Measurements from ENCODE around the gene PHLPP1.

The PHLPP1 gene

GRCh38 chr18:62744076-62744968 lies 29.0 kb downstream of the PHLPP1 start:
- no peak for DNase-seq

DNA sequence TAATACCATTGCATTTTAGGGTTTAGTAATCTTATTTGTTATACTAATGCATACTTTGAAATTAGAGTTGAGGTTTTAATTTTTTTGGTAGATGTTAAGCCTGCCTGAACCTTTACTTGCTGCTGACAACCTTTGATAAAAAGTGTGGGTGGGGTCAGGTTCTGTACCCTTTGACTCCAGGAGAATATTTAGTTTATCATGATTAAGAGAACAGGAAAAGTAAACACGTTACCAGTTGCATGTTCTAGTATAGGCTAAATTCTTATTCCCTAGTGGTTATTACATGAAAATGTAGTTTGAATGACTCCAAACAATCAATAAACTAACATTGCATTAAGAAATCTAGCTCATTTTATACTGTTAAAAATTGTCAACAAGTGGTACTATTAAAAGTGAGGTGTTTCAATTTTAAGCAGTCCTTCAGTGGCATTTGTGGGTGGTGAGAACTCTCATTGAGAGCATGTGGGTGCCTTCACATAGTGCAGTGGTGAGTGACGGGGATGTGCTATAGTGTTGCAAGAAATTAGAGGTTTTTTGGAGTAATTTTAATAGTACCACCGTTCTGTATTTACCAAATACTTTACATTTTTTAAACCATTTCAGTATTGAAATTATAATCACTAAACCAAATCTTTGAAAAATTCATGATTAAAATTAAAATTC lies 29.9 kb downstream of the PHLPP1 start:
- DNase-seq = no peak

DNA sequence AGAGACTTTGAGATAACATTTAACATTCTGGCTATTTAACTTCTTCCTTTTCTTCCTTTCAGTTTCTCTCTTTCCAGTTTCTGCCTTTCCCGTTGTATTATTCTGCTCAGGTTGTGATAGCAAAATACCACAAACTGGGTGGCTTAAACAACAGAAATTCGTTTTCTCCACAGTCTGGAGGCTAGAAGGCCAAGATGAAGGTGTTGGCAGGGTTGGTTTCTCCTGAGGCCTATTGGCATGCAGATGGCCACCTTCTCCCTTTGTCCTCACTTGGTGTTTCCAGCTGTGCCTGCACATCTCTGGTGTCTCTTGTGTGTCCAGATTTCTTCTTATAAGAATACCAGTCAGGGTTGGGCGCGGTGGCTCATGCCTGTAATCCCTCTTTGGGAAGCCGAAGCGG lies 34.0 kb downstream of the PHLPP1 start:
- no peak for DNase-seq

- DNase-seq = no peak
Measured at GRCh38 chr18:62751341-62751821, 36.0 kb downstream of the PHLPP1 start.

GRCh38 chr18:62751977-62752376 lies 36.6 kb downstream of the PHLPP1 start:
- DNase-seq = no peak

- no peak for DNase-seq
Measured at GRCh38 chr18:62754026-62754425, 38.7 kb downstream of the PHLPP1 start.

GRCh38 chr18:62755454-62755853 lies 40.1 kb downstream of the PHLPP1 start:
- DNase-seq = no peak

DNA sequence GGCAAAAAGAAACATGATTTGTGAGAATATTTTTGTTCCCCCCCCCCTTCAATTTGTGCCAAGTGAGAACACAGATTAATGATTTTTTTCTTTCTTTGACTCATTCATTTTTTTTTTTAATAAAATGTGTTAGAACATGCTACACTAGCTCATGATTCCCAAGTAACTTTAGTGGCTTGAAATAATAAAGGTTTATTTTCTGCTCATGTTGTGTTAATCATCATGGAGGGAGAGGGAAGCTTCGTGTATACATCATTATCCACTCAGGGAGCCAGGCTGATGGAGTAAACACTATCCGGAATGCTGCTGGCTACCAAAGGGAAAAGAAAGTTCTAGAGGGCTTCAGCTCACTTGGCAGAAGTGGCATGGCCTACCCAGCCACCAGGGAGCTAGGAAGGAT lies 40.6 kb downstream of the PHLPP1 start:
- no peak for DNase-seq

DNA sequence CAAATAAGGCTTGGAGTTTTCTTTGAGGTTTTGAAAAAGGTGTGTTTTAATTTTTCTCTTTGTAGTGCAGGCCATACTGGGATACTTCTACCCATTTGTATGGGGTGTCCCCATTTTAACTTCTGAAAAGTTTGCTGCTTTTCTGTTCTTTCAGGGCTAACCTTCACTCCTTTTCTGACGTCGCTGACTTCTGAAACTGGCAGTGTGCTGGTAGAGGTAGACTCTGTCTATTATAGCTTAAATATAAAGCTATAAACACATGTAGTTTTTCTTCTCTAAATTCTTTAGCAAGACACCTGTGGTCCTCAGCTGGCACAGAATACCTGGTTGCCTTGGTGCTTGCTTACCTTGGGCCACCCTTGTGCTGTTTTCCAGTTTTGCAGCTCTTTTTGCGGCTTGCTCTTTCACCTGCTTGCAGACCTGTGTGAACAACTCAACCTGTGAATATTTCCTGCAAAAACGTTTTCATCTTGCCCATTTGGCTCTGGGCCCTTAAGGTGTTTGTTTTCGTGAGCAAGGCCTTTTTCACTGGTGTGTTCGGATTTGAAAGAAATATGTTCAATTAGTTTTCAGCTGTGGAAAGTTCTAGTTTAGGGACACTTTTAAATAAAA lies 42.2 kb downstream of the PHLPP1 start:
- no peak for DNase-seq

- DNase-seq = no peak
Measured at GRCh38 chr18:62758591-62758990, 43.2 kb downstream of the PHLPP1 start.

DNA sequence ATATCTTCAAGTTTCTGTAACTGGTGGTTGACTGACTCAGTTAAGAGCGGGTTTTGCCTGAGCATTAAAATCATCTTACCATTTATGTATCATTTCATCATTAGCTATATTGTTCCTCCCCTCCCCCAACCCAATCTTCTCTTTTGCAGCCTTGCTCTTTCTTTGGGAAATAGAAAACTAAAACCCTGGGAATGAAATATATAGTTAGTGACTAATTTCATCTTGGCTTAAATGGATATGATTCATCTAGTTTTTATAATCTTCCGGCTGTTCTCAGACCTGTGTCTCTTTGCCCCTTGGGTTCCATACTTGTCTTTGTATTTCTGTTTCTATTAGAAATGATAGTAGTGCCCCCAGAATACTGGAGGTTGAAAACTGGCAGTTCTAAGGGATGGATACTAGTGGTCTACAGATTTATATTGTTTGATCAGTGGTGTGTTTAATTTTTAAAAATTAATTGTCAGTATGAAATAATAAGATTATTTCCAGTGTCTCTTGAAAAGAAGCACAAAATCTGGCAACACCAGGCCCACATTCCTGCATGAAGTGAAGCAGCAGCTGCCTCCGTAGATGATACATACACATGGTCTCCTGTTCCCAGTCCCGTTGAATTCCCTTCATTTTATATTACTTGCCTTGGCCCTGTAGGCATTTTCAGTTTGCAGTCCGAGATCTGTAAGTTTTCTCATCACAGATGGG lies 44.5 kb downstream of the PHLPP1 start:
- no peak for DNase-seq

DNA sequence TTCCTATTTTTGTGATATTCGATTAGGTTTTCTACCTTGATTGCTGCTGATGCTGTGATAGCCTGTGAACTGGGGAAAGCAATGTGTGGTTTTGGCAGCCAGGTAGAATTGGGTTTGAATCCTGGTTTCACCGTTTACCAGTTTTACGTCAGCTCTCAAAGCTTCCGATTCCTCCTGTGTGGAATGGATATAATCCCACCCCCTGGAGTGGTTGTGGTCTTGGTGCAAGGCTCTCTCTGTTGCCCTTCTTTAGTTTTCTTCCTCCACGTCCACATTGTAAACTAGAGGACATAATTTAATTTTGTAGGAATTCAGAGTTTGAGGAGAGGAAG lies 45.0 kb downstream of the PHLPP1 start:
- DNase-seq = no peak

- no peak for DNase-seq
Measured at GRCh38 chr18:62763101-62763521, 47.8 kb downstream of the PHLPP1 start.

DNA sequence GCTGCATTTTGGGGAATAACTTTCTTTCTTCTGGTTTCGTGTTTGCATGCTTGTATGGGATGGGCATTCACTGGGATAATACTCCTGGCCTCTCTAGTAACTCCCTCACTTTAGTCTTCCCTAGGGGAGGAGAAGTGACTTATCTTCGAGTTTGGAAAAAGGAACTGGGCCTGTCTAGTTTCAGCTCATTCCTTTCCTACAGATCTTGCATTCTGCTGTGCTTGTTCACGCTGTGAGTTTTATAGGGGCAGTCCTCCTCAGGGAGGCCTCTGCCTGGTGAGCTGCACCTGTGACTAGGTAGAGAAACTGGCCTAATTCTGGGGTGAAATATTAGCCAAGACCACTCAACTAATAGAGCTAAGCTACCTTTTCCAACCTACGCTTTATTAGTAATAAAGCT lies 50.9 kb downstream of the PHLPP1 start:
- no peak for DNase-seq

DNA sequence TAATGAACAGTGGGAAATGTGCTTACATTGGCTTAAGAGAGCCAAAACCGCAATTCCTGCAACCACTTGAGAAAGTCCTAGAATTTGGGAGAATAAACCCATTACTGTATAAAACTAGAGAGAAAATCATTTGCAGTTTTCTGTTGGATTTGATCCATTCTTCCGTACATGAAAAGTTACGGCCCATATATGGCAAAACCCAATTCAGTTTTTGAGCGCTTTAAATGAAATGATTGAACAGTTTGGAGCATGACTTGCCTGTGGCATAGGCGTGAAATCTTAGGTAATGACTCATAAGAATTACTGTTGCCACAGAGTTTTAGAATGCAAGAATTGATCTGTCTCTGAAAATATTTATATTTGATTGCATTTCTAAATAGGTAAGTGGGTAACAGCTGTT lies 52.0 kb downstream of the PHLPP1 start:
- no peak for DNase-seq

- DNase-seq = no peak
Measured at GRCh38 chr18:62767836-62768557, 52.7 kb downstream of the PHLPP1 start.

- no peak for DNase-seq
Measured at GRCh38 chr18:62768558-62768943, 53.2 kb downstream of the PHLPP1 start.

GRCh38 chr18:62769216-62769615 lies 53.9 kb downstream of the PHLPP1 start:
- DNase-seq = no peak

DNA sequence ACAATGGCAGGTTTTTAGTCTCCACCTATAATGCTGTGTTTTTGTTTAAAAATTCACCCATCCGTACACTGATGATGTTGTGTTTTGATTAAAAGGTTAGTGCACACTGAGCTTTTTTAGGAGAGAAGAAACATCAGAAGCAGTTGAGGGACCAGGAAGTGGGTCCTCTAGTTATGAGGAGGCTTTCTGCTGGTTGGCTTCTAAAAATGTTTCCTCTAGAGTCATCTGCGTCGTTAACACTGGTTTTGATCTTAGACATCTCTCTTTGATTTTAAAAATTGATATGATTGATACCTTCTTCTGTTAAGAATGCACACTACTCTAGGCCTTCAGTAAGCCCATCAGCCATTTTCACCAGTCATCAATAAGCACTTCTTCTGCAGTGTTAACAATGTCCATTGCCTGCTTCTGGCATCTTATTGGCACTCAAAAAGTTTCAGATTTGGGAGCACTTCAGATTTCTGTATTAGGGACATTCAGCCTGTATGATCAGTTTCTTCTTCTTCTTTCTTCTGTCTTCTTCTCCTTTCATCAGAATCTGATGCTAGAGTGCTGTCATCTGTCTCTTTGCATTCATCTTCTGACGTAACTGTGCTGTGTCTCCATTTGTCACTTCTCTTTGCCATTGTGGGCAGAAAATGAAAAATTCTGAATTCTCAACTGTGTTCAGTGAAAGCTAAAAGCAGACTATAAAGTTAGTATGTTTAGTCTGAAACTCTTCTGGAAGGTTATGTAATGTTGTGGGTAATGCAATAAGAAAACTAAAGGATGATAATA lies 56.3 kb downstream of the PHLPP1 start:
- DNase-seq = no peak

- no peak for DNase-seq
Measured at GRCh38 chr18:62772860-62773584, 57.7 kb downstream of the PHLPP1 start.

GRCh38 chr18:62773691-62774090 lies 58.4 kb downstream of the PHLPP1 start:
- no peak for DNase-seq
